Mesodermal cell (in vitro differentiated cells): ENCODE results near the gene DPP6.

Source experiments
- H3K27ac ChIP-seq: 2 replicates; pipeline ENCODE4 v1.7.0; 2013; ENCODE audit warnings: mild to moderate bottlenecking, low read depth, low read length, moderate library complexity; ENCODE audit not compliant: severe bottlenecking
- H3K36me3 ChIP-seq: 2 replicates; pipeline ENCODE4 v1.7.1; 2013; ENCODE audit warnings: mild to moderate bottlenecking, low read length, moderate library complexity; ENCODE audit not compliant: control insufficient read depth, insufficient read depth
- H3K4me1 ChIP-seq: one replicate; pipeline ENCODE4 v1.7.1; 2013; ENCODE audit warnings: mild to moderate bottlenecking, low read length; ENCODE audit not compliant: insufficient read depth, control insufficient read depth, poor library complexity, severe bottlenecking
- H3K4me3 ChIP-seq: 2 replicates; pipeline ENCODE4 v1.7.0; 2013; ENCODE audit warnings: low read length, control low read depth, mild to moderate bottlenecking; ENCODE audit not compliant: insufficient read depth, poor library complexity, severe bottlenecking; ENCODE audit errors: extremely low read depth
- H3K9me3 ChIP-seq: 2 replicates; pipeline ENCODE4 v1.7.1; 2013; ENCODE audit warnings: mild to moderate bottlenecking, low read length, moderate library complexity; ENCODE audit not compliant: control insufficient read depth
- WGBS, 2 experiments: methylation state at CpG; one replicate each; pipeline ENCODE4 v1.1.5; 2013; ENCODE audit warnings: missing lambda C conversion rate in 2 of 2; ENCODE audit not compliant: insufficient coverage in 2 of 2; 5-methylcytosine and 5-hydroxymethylcytosine counted together

Gene DPP6

DNA sequence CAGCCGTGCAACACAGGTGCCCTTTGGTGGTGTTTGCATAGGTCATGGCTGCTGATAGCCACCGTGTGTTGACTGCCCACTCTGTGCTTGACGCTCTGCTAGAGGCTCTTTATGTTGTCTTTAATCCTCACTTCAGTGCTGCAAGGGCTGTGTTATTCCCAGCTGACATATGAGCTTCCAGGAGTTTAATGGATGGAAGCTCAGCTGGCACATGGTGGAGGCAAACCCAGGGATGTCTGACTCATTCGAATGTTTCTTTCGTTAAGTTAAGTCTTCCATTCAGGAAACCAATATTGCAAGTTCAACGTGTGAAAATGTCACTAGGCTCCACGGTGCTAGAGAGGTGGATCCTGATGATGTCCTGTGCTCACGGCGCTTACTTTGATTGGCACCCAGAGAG is 378.4 kb downstream of the DPP6 start:
- Histone ChIP-seq H3K27ac (no peak overlapping the region), H3K36me3 (no peaks in the 10 kb centered on the region), H3K4me1 (no peaks in the 10 kb centered on the region), H3K9me3 (no peaks in the 10 kb centered on the region), H3K4me3 (no peak overlapping the region)
- WGBS, 2 experiments: 86 to 91% methylated on average over 8 to 9 of the region's 9 CpGs

DNA sequence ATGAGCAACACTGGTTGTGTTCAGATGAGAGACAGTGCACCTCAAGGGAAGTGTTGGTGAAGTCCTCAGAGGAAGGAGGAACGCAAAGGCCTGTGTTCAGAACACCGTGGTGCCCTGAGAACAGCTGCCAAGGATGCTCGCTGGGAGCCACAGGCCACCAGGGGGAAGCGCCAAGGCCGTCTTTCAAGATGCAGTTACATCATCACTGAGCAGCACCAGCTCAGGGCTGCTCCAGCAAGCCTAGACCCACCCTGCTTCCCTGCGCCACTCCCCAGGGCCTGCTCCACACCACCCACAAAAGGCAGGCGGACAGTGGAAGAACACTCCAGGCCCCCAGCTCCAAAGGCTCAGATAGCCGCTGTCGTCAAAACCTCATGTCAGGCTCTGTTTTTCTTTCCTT is 378.8 kb downstream of the DPP6 start:
- H3K9me3 ChIP-seq: no peaks in the 10 kb centered on the region
- WGBS, 2 experiments: 85 to 91% methylated on average over 6 of the region's 9 CpGs
- H3K4me3 ChIP-seq: no peak overlapping the region
- H3K36me3 ChIP-seq: no peaks in the 10 kb centered on the region
- H3K27ac ChIP-seq: no peak overlapping the region
- H3K4me1 ChIP-seq: no peaks in the 10 kb centered on the region

- H3K27ac ChIP-seq: no peak overlapping the region
- H3K4me1 ChIP-seq: no peaks in the 10 kb centered on the region
- no peak overlapping the region for H3K4me3 ChIP-seq
- H3K36me3 ChIP-seq: no peaks in the 10 kb centered on the region
- no peaks in the 10 kb centered on the region for H3K9me3 ChIP-seq
- WGBS, 2 experiments: 88 to 90% methylated on average over 7 to 8 of the region's 11 CpGs
These were observed 381.7 kb downstream of the DPP6 start for GRCh38 chr7:154433632-154434598.

GRCh38 chr7:154436560-154436959 is 384.4 kb downstream of the DPP6 start:
- H3K4me1 ChIP-seq: no peaks in the 10 kb centered on the region
- whole genome bisulfite sequencing, 2 experiments: 89 to 100% methylated on average over 2 of the region's 4 CpGs
- no peaks in the 10 kb centered on the region for H3K36me3 ChIP-seq
- H3K27ac ChIP-seq: no peak overlapping the region
- H3K9me3 ChIP-seq: no peaks in the 10 kb centered on the region
- no peak overlapping the region for H3K4me3 ChIP-seq

DNA sequence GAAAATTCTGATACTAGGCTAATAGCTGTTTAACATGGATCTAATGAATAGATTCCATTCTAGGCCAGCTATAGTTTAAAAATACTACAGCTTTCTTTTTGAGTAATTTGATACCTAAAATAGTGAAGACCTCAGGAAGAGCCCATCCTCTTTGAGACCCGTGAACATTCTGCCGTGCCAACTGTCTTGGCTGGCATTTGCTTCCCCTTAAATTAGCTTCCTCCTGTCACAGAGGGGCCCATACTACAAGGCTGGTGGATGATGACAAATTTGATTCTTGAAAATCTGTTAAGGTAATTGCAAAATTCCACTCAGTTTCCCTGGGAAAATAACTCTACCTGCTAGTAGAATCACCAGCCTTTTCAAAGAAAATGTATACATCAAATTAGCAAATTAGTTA is 385.0 kb downstream of the DPP6 start:
- Histone ChIP-seq H3K4me3 (no peak overlapping the region), H3K36me3 (no peaks in the 10 kb centered on the region), H3K9me3 (no peaks in the 10 kb centered on the region), H3K4me1 (peaks cover under 1% of the 10 kb centered on the region), H3K27ac (no peak overlapping the region)
- WGBS, 2 experiments: no CpG with 5 or more reads among the region's 2 CpGs

DNA sequence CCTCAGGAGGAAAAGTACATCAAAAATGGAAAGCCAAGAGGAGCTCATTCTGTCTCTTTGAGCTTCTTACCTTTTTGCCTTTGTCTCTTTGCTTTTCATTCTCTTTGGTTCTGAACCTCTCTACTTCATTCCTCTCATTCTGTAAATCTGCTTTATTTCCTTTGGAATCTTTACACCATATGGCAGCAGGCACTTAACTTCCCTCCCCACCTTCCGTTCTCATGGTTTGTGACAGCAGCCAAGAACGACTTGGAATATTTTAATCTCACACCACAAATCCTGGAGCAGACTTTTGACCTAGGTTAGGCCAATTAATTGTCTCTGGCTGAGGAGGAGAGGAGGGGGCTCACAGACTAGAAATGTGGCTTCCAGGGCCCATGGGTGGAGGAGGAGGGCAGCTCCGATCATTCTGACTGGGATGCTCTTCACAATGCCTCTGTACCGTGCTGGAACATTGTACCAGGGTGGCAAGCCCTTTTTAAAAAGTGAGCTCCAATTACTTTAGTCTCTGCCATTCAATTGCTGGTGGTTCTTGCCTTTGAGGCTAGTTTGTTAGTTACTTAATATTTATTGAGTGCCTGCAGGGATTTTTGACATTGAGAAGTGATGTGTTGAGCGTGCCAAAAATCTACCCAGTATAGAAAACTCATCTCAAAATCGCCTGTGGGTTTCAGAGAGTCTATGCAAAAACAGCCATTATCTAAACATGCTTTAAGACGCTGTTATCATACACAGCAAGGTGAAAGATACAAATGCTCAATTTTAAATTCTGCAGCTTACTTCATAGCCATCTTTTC is 386.6 kb downstream of the DPP6 start:
- Histone ChIP-seq H3K36me3 (no peaks in the 10 kb centered on the region), H3K4me3 (no peak overlapping the region), H3K27ac (no peak overlapping the region), H3K4me1 (peaks cover 5% of the 10 kb centered on the region), H3K9me3 (no peaks in the 10 kb centered on the region)
- 80 to 100% methylated on average over 2 to 3 of the region's 7 CpGs for WGBS, 2 experiments

DNA sequence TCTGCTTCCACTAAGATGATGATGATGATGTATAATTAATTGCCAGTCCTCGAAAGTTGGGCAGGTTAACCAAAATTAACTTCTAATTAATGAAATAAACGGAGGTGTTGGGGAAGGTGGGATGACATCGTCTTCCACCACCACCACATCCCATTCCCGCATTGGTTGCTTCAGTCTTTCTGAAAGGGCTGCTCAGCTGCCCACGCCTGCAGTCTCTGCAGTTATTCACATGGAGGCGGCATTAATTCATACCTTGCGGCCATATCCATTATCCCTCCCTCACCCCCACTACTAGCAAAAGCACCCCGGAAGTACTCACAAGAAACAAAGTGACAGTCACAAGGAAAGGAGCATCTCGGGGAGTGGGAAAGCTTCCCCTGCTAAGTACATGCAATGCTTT is 387.9 kb downstream of the DPP6 start:
- no peak overlapping the region for H3K27ac ChIP-seq
- no peaks in the 10 kb centered on the region for H3K9me3 ChIP-seq
- no peak overlapping the region for H3K4me3 ChIP-seq
- WGBS, 2 experiments: 72 to 84% methylated on average over 5 of the region's 9 CpGs
- H3K36me3 ChIP-seq: no peaks in the 10 kb centered on the region
- peaks cover 5% of the 10 kb centered on the region for H3K4me1 ChIP-seq

- Histone ChIP-seq H3K9me3 (no peaks in the 10 kb centered on the region), H3K4me1 (peaks cover 5% of the 10 kb centered on the region), H3K4me3 (no peak overlapping the region), H3K36me3 (no peaks in the 10 kb centered on the region), H3K27ac (no peak overlapping the region)
- WGBS, 2 experiments: 83 to 92% methylated on average over 3 to 4 of the region's 5 CpGs
These were observed 388.5 kb downstream of the DPP6 start for GRCh38 chr7:154440651-154441050.

GRCh38 chr7:154441811-154442210 is 389.6 kb downstream of the DPP6 start:
- Histone ChIP-seq H3K4me3 (no peak overlapping the region), H3K27ac (no peak overlapping the region), H3K4me1 (peaks cover 5% of the 10 kb centered on the region), H3K9me3 (no peaks in the 10 kb centered on the region), H3K36me3 (no peaks in the 10 kb centered on the region)
- whole genome bisulfite sequencing, 2 experiments: 64 to 81% methylated on average over 5 of the region's 6 CpGs

- WGBS, 2 experiments: 52 to 61% methylated on average over 2 of the region's 2 CpGs
- Histone ChIP-seq H3K4me1 (peaks cover 5% of the 10 kb centered on the region), H3K27ac (no peak overlapping the region), H3K4me3 (no peak overlapping the region), H3K36me3 (no peaks in the 10 kb centered on the region), H3K9me3 (no peaks in the 10 kb centered on the region)
These were observed 390.7 kb downstream of the DPP6 start for GRCh38 chr7:154442939-154443338.
